GM12878 (cell line): ENCODE measurements around the gene PPP1R1C. TPM values are rescaled to one million over a fixed set of nuclear protein-coding genes. Genes with fewer than 3 reads are reported as not detected.

ENCODE experiments used
- ATAC-seq: fragments of 200-7000 bp; cut with Tn5 transposase; 3 replicates; pipeline ENCODE4 v1.9.1; 2020; ENCODE audit warnings: mild to moderate bottlenecking, moderate library complexity
- BruUV-seq: library from RNA; stranded (reverse); fragments of 400-500 nt; replicated peaks from 2 replicates; lab custom pipeline; 2021; lab: Mats Ljungman, UMichigan
- CTCF ChIA-PET: fragments of 300-600 bp; sonication (Branson Sonifier 250); formaldehyde crosslinking; extraction: SDS; loops from one replicate; lab custom pipeline; 2021; ENCODE audit warnings: inconsistent platforms; lab: Yijun Ruan, JAX
- POLR2A ChIA-PET: fragments of 350-600 bp; formaldehyde crosslinking; extraction: SDS; loops from one replicate; lab custom pipeline; 2021; ENCODE audit warnings: inconsistent platforms; lab: Charles Lee
- RAD21 ChIA-PET: fragments of 300-600 bp; sonication (Branson Sonifier 250); formaldehyde crosslinking; loops from one replicate; lab custom pipeline; 2023; ENCODE audit warnings: antibody characterized with exemption; ENCODE audit not compliant: unreplicated experiment; lab: Charles Lee
- SMC1A ChIA-PET: fragments of 300-600 bp; sonication (Branson Sonifier 250); formaldehyde crosslinking; loops from one replicate; lab custom pipeline; 2023; ENCODE audit not compliant: unreplicated experiment, uncharacterized antibody; lab: Charles Lee
- DNase-seq: peaks from one replicate; pipeline ENCODE4 v3.0.0-alpha.2; 2011; ENCODE audit warnings: low read depth, low spot score
- FAIRE-seq: peaks from 3 replicates; lab custom pipeline; 2011; peaks lifted over from hg19 to GRCh38; lab: Jason Lieb, UNC
- H2AFZ ChIP-seq: 2 replicates; pipeline ENCODE4 v1.6.0; 2011; ENCODE audit warnings: low read depth, low read length, control low read depth; ENCODE audit not compliant: control insufficient read depth
- H3K27ac ChIP-seq: 2 replicates; pipeline ENCODE4 v1.5.1; 2011; ENCODE audit warnings: control low read depth; ENCODE audit not compliant: control insufficient read depth, insufficient read depth
- H3K27me3 ChIP-seq, 2 experiments: replicated peaks in 1 of 2; 2 replicates each; pipeline versions ENCODE4 v1.6.0 to v1.6.1; 2011; ENCODE audit warnings: low read length in 1 of 2; ENCODE audit not compliant: control insufficient read depth in 2 of 2, insufficient read depth in 2 of 2
- H3K36me3 ChIP-seq, 2 experiments: 2 replicates each; pipeline ENCODE4 v1.5.1; 2011; ENCODE audit warnings: low read length in 1 of 2; ENCODE audit not compliant: control insufficient read depth in 2 of 2, insufficient read depth in 2 of 2
- H3K4me1 ChIP-seq: 2 replicates; pipeline ENCODE4 v1.6.1; 2011; ENCODE audit warnings: mild to moderate bottlenecking, low read length, moderate library complexity, mixed read lengths; ENCODE audit not compliant: control insufficient read depth, insufficient read depth
- H3K4me2 ChIP-seq: 2 replicates; pipeline ENCODE4 v1.6.0; 2011; ENCODE audit warnings: control low read depth; ENCODE audit not compliant: control insufficient read depth, insufficient read depth
- H3K4me3 ChIP-seq: fragments of 200-600 bp; sonication (generic); 2 replicates; pipeline ENCODE4 v1.5.1; 2016
- H3K79me2 ChIP-seq: 2 replicates; pipeline ENCODE4 v1.6.0; 2011; ENCODE audit warnings: low read length; ENCODE audit not compliant: control insufficient read depth, insufficient read depth
- H3K9ac ChIP-seq: 2 replicates; pipeline ENCODE4 v1.8.0; 2011; ENCODE audit warnings: low read length, control low read depth, mixed read lengths; ENCODE audit not compliant: control insufficient read depth, insufficient read depth
- H3K9me3 ChIP-seq: replicated peaks from 3 replicates; pipeline ENCODE4 v1.5.1; 2011; ENCODE audit warnings: mild to moderate bottlenecking, low read length; ENCODE audit not compliant: control insufficient read depth, insufficient read depth
- H4K20me1 ChIP-seq: 2 replicates; pipeline ENCODE4 v1.6.0; 2011; ENCODE audit not compliant: control insufficient read depth, insufficient read depth
- ATF2 ChIP-seq: IDR thresholded peaks from 2 replicates; pipeline ENCODE4 v1.6.1; 2012; ENCODE audit warnings: low read length, inconsistent platforms
- CEBPB ChIP-seq, 2 experiments: fragments of 150-350 bp in 1 of 2; IDR thresholded peaks; 2 replicates each; pipeline ENCODE4 v1.6.1; 2012 to 2014; ENCODE audit warnings: low read depth in 2 of 2, low read length in 2 of 2, borderline replicate concordance in 1 of 2, inconsistent platforms in 1 of 2
- CEBPZ ChIP-seq: fragments of 150-350 bp; IDR thresholded peaks from 2 replicates; pipeline ENCODE4 v1.6.1; 2016; ENCODE audit warnings: low read depth, low read length
- E2F4 ChIP-seq: IDR thresholded peaks from 2 replicates; pipeline ENCODE4 v1.6.1; 2012; ENCODE audit warnings: low read depth, low read length, improper control_type of control experiment
- E2F8 ChIP-seq: fragments of 450-650 bp; IDR thresholded peaks from 2 replicates; pipeline ENCODE4 v1.6.1; 2018; ENCODE audit warnings: mild to moderate bottlenecking, low read depth, moderate library complexity; ENCODE audit not compliant: partially characterized antibody
- FOXM1 ChIP-seq: IDR thresholded peaks from 2 replicates; pipeline ENCODE4 v1.6.1; 2012; ENCODE audit warnings: low read depth, mild to moderate bottlenecking, inconsistent platforms, low read length, moderate library complexity
- HDAC2 ChIP-seq: fragments of 200-600 bp; sonication (generic); IDR thresholded peaks from 2 replicates; pipeline ENCODE4 v1.6.1; 2017
- PAX8 ChIP-seq: fragments of 450-650 bp; IDR thresholded peaks from 2 replicates; pipeline ENCODE4 v1.6.1; 2017; ENCODE audit warnings: mild to moderate bottlenecking, moderate library complexity
- PML ChIP-seq: IDR thresholded peaks from 2 replicates; pipeline ENCODE4 v1.6.1; 2012; ENCODE audit warnings: low read length, inconsistent platforms
- POLR2AphosphoS2 ChIP-seq: IDR thresholded peaks from 2 replicates; pipeline ENCODE4 v1.6.1; 2011; ENCODE audit warnings: low read depth, mild to moderate bottlenecking, low read length, improper control_type of control experiment, moderate library complexity
- POU2F2 ChIP-seq: IDR thresholded peaks from 3 replicates; pipeline ENCODE4 v1.6.1; 2011; ENCODE audit warnings: low read depth, mild to moderate bottlenecking, low read length, borderline replicate concordance
- RAD51 ChIP-seq: fragments of 450-650 bp; IDR thresholded peaks from 2 replicates; pipeline ENCODE4 v1.6.1; 2016; ENCODE audit warnings: moderate library complexity, mild to moderate bottlenecking, inconsistent platforms
- RELA ChIP-seq: fragments of 450-650 bp; IDR thresholded peaks from 2 replicates; pipeline ENCODE4 v1.8.0; 2014; ENCODE audit warnings: borderline replicate concordance; ENCODE audit not compliant: partially characterized antibody
- SREBF2 ChIP-seq: IDR thresholded peaks from 2 replicates; pipeline ENCODE4 v1.6.1; 2012; ENCODE audit warnings: mild to moderate bottlenecking, low read length
- WGBS: methylation state at CpG from one replicate; pipeline ENCODE4 v1.1.6; 2016; ENCODE audit warnings: low lambda C conversion rate; ENCODE audit not compliant: insufficient replicate concordance, insufficient coverage; ENCODE audit errors: missing lambda C conversion rate; 5-methylcytosine and 5-hydroxymethylcytosine counted together
- in situ Hi-C: fragments of 300-500 bp; cut with MboI; formaldehyde crosslinking; loops from 9 replicates; pipeline ENCODE4 v1.14.3; 2018; ENCODE audit warnings: mixed read lengths
- intact Hi-C: fragments of 100-400 bp; cut with micrococcal nuclease; formaldehyde crosslinking; loops from one replicate; pipeline ENCODE4 v1.14.2; 2022; ENCODE audit not compliant: unreplicated experiment
- polyA plus RNA-seq, 11 experiments: library from polyadenylated mRNA; depleted of rRNA in 4 of 11; unstranded in 6 of 11; stranded (reverse) in 5 of 11; fragments of >200 nt; fragmentation: Nextera tagmentation in 4 of 11; fragmentation: Illumina TruSeq in 1 of 11; extraction: Ambion mirVana in 4 of 11; extraction: Trizol in 1 of 11; gene quantifications; 1 replicate in 1 of 11; 2 replicates in 10 of 11; pipeline versions ENCODE4 v1.2.1 to v1.2.3, GENCODE V29; 2011 to 2016; ENCODE audit warnings: inconsistent platforms in 2 of 11, missing spikeins in 2 of 11, low read depth in 1 of 11
- total RNA-seq, 4 experiments: library from RNA; depleted of rRNA in 3 of 4; stranded (reverse); fragments of >200 nt in 3 of 4; fragmentation: Illumina TruSeq in 1 of 4; extraction: Trizol in 1 of 4; gene quantifications; 2 replicates each; pipeline versions ENCODE4 v1.2.1 to v1.2.3, GENCODE V29; 2013 to 2021
- TF ChIP-seq, protein P1 (sequence below): fragments of 450-650 bp; IDR thresholded peaks from 2 replicates; pipeline ENCODE4 v1.6.1; 2014; ENCODE audit warnings: mild to moderate bottlenecking

PPP1R1C gene
- total and polyA plus RNA-seq, 10 of the 15 experiments (the other 5 are each of a cell fraction or from before 2014, with no cell fraction given): 0.11 TPM; not detected in 9

- H3K9me3 ChIP-seq: no peaks in the 10 kb centered on the region
- ChIA-PET SMC1A (no interaction called here), RAD21 (no interaction called here), CTCF (no interaction called here), POLR2A (no interaction called here)
- FAIRE-seq: no peak
- no peaks in the 10 kb centered on the region for H3K79me2 ChIP-seq
- H3K4me2 ChIP-seq: no peak overlapping the region
- WGBS: 4% methylated on average over 1 of the region's 1 CpG
- H3K4me1 ChIP-seq: no peaks in the 10 kb centered on the region
- H3K9ac ChIP-seq: no peak overlapping the region
- H3K27ac ChIP-seq: no peak overlapping the region
- H2AFZ ChIP-seq: no peak overlapping the region
- BruUV-seq: no TSS peak
- in situ Hi-C loops (no loop called here), intact Hi-C loops (no loop called here)
- no peak overlapping the region for H3K4me3 ChIP-seq
- H3K36me3 ChIP-seq: no peaks in the 10 kb centered on the region
- H3K27me3 ChIP-seq: no peaks in the 10 kb centered on the region; a peak in 1 of 4 replicates
- ATAC-seq: no peak
- no peaks in the 10 kb centered on the region for H4K20me1 ChIP-seq
- DNase-seq: no peak
- TF ChIP-seq POU2F2 (no peak), HDAC2 (no peak), CEBPB (IDR thresholded peaks at IDR 0.05; ENCODE audit: borderline replicate concordance in 1 of 2, low read depth in 2 of 2, low read length in 2 of 2) (no peak), POLR2AphosphoS2 (no peak), RAD51 (no peak), CEBPZ (no peak), PML (no peak), PAX8 (no peak), E2F8 (no peak), SREBF2 (no peak), FOXM1 (no peak), ATF2 (no peak), RELA (no peak), E2F4 (no peak)
- TF ChIP-seq, protein P1, sequence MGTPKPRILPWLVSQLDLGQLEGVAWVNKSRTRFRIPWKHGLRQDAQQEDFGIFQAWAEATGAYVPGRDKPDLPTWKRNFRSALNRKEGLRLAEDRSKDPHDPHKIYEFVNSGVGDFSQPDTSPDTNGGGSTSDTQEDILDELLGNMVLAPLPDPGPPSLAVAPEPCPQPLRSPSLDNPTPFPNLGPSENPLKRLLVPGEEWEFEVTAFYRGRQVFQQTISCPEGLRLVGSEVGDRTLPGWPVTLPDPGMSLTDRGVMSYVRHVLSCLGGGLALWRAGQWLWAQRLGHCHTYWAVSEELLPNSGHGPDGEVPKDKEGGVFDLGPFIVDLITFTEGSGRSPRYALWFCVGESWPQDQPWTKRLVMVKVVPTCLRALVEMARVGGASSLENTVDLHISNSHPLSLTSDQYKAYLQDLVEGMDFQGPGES: no peak
Observed at GRCh38 chr2:182110347-182110746, 124.7 kb downstream of the PPP1R1C start.
